Kidney (tissue), 14 donors: ENCODE data around the gene PLEKHA8. TPM values are rescaled to one million over a fixed set of nuclear protein-coding genes. Genes with fewer than 3 reads are reported as not detected.

Experiments used
- DNase-seq, 5 donors: peaks; one replicate each; pipeline ENCODE4 v3.0.0-alpha.2; 2013 to 2020
- FAIRE-seq: peaks from 2 replicates; lab custom pipeline; 2012; peaks lifted over from hg19 to GRCh38; lab: Jason Lieb, UNC
- H3K27ac ChIP-seq, 2 donors: one replicate each; pipeline ENCODE4 v1.7.0; 2013; ENCODE audit warnings: low read depth in 2 of 2, low read length in 2 of 2, inconsistent platforms in 1 of 2
- H3K27me3 ChIP-seq: one replicate; pipeline ENCODE4 v1.7.1; 2013; ENCODE audit warnings: low read length, inconsistent platforms; ENCODE audit not compliant: control insufficient read depth, insufficient read depth
- H3K36me3 ChIP-seq, 3 donors: one replicate each; pipeline versions ENCODE4 v1.7.0 to v1.7.1; 2013; ENCODE audit warnings: low read length in 3 of 3, control low read depth in 1 of 3, inconsistent platforms in 1 of 3; ENCODE audit not compliant: insufficient read depth in 3 of 3, control insufficient read depth in 2 of 3
- H3K4me1 ChIP-seq, 3 donors: one replicate each; pipeline versions ENCODE4 v1.7.0 to v1.7.1; 2013; ENCODE audit warnings: low read length in 3 of 3, inconsistent platforms in 1 of 3, low read depth in 1 of 3; ENCODE audit not compliant: control insufficient read depth in 2 of 3, insufficient read depth in 2 of 3
- H3K4me3 ChIP-seq, 3 donors: one replicate each; pipeline versions ENCODE4 v1.7.0 to v1.8.1; 2013; ENCODE audit warnings: low read length in 3 of 3, control low read depth in 1 of 3, inconsistent platforms in 1 of 3
- H3K9ac ChIP-seq, 3 donors: one replicate each; pipeline versions ENCODE4 v1.7.0 to v1.7.1; 2013; ENCODE audit warnings: low read length in 3 of 3, control low read depth in 1 of 3, inconsistent platforms in 1 of 3
- H3K9me3 ChIP-seq, 3 donors: one replicate each; pipeline versions ENCODE4 v1.7.0 to v1.7.1; 2013; ENCODE audit warnings: low read length in 3 of 3, control low read depth in 1 of 3, inconsistent platforms in 1 of 3; ENCODE audit not compliant: control insufficient read depth in 2 of 3, insufficient read depth in 1 of 3
- intact Hi-C: fragments of 100-400 bp; cut with DNase I; formaldehyde crosslinking; loops from one replicate; pipeline ENCODE4 v1.11.1; 2022
- polyA plus RNA-seq: library from polyadenylated mRNA; stranded (reverse); fragments of 350-450 nt; fragmentation: Illumina TruSeq; extraction: RNeasy Lipid Tissue Mini Kit (QIAGEN cat#74804); gene quantifications from one replicate; pipeline ENCODE4 v1.2.3, GENCODE V29; 2014; ENCODE audit warnings: low read depth, low replicate concordance; ENCODE audit not compliant: insufficient read depth
- total RNA-seq: library from RNA; stranded (reverse); fragmentation: NEBNext Ultra II Directional; extraction: Animal tissue kit (Norgen Biotek cat#: 25700); gene quantifications from one replicate; pipeline ENCODE4 v1.2.1, GENCODE V29; 2021
- TF ChIP-seq, protein P1 (sequence below): IDR thresholded peaks from 3 replicates; pipeline ENCODE4 v1.5.1; 2012; ENCODE audit warnings: mild to moderate bottlenecking, moderate library complexity, borderline replicate concordance; ENCODE audit not compliant: insufficient read depth; ENCODE audit errors: extremely low read depth
- donor health status: control.
- donor health status: control.
- donor health status: control.
- donor health status: control.
- donor health status: control.
- donor health status: DM: yes; HTN: yes; CAD: no.
- donor health status: Normal renal cell carcinoma (clear cell type).

PLEKHA8 gene
- total and polyA plus RNA-seq, 2 donors from 2014 or later, result 4.8 to 8.5 TPM

DNA sequence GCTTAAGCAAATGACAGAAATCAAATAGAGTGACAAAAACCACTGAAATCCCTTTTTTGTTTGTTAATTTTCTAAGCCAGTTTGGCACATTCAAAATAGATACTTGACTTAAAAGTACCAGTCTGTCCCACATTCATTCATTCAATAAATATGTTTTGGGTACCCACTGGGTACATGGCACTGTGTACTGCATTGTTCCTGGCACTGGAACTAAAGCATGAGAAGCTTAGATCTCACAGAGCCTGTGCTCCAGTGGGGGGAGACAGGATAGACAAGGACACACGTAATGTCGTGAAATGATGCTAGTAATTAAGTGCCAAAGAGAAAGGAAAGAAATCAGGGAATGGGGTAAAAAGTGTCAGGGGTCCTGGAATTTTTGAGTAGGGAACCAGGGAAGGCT, 119.6 kb downstream of the PLEKHA8 start:
- Histone ChIP-seq H3K4me1 (peaks cover 2 to 21% (median 10%) of the 10 kb centered on the region in 3 donors), H3K9ac (peak overlapping the region in 1 of 3 donors; percentile 54)
- intact Hi-C loops, result no loop called here

DNA sequence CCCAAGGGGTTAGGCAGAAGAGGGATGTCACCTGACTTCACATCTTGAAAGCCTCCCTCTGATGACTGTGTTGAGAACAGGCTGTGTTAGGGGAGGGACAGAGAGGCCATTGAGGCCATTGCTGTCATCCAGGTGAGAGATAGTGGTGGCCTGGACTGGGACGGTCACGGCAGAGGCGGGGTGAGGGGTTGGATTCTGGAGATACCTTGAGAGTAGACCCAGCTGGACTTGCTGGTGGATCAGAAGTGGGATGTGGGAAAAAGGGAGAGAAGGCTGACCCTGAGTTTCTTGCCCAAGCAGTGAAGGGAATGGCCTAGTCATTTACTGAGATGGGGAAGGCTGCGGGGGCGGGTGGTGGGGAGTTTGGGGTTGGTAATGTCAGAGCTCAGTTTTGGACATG, 120.2 kb downstream of the PLEKHA8 start:
- peaks cover 0 to 6% (median 2%) of the 10 kb centered on the region in 3 donors for H3K36me3 ChIP-seq
- TF ChIP-seq, protein P1, sequence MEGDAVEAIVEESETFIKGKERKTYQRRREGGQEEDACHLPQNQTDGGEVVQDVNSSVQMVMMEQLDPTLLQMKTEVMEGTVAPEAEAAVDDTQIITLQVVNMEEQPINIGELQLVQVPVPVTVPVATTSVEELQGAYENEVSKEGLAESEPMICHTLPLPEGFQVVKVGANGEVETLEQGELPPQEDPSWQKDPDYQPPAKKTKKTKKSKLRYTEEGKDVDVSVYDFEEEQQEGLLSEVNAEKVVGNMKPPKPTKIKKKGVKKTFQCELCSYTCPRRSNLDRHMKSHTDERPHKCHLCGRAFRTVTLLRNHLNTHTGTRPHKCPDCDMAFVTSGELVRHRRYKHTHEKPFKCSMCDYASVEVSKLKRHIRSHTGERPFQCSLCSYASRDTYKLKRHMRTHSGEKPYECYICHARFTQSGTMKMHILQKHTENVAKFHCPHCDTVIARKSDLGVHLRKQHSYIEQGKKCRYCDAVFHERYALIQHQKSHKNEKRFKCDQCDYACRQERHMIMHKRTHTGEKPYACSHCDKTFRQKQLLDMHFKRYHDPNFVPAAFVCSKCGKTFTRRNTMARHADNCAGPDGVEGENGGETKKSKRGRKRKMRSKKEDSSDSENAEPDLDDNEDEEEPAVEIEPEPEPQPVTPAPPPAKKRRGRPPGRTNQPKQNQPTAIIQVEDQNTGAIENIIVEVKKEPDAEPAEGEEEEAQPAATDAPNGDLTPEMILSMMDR, result no peak
- intact Hi-C loops, result no loop called here
- no peak for DNase-seq
- peak overlapping the region; percentile 67 to 68 for H3K27ac ChIP-seq
- H3K9ac ChIP-seq, result peak overlapping the region in 1 of 3 donors; percentile 54
- FAIRE-seq, result no peak
- no peak overlapping the region for H3K4me3 ChIP-seq
- H3K27me3 ChIP-seq, result no peaks in the 10 kb centered on the region
- H3K9me3 ChIP-seq, result no peaks in the 10 kb centered on the region
- peaks cover 2 to 21% (median 10%) of the 10 kb centered on the region in 3 donors for H3K4me1 ChIP-seq

More for the DNA sequence above, 119.6 kb downstream of the PLEKHA8 start:
- H3K9me3 ChIP-seq, result no peaks in the 10 kb centered on the region
- H3K27ac ChIP-seq, result peak overlapping the region; percentile 67 to 68
- H3K4me3 ChIP-seq, result no peak overlapping the region
- TF ChIP-seq, protein P1, result no peak
- no peaks in the 10 kb centered on the region for H3K27me3 ChIP-seq
- peaks cover 0 to 6% (median 2%) of the 10 kb centered on the region in 3 donors for H3K36me3 ChIP-seq
- DNase-seq (no peak), FAIRE-seq (no peak)

DNA sequence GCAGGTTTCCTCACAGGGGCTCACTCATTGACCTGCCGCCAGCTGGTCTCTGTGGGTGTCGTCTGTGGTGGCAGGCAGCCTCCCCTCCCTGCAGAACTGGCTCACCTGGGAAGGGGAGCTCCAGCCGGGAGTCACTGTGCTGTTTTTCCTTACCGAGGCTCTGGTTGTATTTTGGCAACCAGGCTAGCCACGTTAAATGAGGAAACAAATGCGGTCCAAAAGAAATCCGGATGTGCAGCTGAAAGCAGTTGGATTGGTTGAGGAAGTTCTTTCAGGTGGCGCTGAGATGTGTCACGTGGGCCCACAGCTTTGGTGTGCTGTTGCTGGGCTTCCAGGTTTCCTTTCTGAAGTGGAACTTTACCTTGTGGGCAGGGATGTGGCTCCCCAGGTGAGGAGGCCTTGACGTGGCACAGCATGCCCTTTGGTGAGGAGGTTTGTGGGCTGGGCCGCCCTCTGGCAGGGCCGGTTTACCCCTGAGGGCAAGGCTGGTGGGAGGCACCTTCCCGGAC, 120.8 kb downstream of the PLEKHA8 start:
- H3K27ac ChIP-seq, result peak overlapping the region; percentile 67 to 68
- DNase-seq (peak in 1 of 5 donors; percentile 90), FAIRE-seq (no peak)
- H3K9ac ChIP-seq, result peak overlapping the region in 1 of 3 donors; percentile 54
- peaks cover 0 to 6% (median 2%) of the 10 kb centered on the region in 3 donors for H3K36me3 ChIP-seq
- TF ChIP-seq, protein P1, result no peak
- intact Hi-C loops, result no loop called here
- H3K9me3 ChIP-seq, result no peaks in the 10 kb centered on the region
- H3K4me1 ChIP-seq, result peaks cover 2 to 20% (median 6%) of the 10 kb centered on the region in 3 donors
- no peaks in the 10 kb centered on the region for H3K27me3 ChIP-seq
- no peak overlapping the region for H3K4me3 ChIP-seq
